Stimulated activated CD8-positive, alpha-beta memory T cell treated with anti-CD3 and anti-CD28 coated beads, Interleukin-7, amount 100 ng/mL, for 48 hours (primary cell): ENCODE results near the gene SLC25A48.
A peak's percentile ranks its signal among the peaks of the same experiment; 100 is the strongest.

Experiments
- DNase-seq, 2 donors: peaks; one replicate each; pipeline ENCODE4 v3.0.0-alpha.2; 2020; ENCODE audit warnings: low read depth in 1 of 2; ENCODE audit errors: extremely low read depth in 1 of 2

The SLC25A48 gene, protein sequence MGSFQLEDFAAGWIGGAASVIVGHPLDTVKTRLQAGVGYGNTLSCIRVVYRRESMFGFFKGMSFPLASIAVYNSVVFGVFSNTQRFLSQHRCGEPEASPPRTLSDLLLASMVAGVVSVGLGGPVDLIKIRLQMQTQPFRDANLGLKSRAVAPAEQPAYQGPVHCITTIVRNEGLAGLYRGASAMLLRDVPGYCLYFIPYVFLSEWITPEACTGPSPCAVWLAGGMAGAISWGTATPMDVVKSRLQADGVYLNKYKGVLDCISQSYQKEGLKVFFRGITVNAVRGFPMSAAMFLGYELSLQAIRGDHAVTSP

DNA sequence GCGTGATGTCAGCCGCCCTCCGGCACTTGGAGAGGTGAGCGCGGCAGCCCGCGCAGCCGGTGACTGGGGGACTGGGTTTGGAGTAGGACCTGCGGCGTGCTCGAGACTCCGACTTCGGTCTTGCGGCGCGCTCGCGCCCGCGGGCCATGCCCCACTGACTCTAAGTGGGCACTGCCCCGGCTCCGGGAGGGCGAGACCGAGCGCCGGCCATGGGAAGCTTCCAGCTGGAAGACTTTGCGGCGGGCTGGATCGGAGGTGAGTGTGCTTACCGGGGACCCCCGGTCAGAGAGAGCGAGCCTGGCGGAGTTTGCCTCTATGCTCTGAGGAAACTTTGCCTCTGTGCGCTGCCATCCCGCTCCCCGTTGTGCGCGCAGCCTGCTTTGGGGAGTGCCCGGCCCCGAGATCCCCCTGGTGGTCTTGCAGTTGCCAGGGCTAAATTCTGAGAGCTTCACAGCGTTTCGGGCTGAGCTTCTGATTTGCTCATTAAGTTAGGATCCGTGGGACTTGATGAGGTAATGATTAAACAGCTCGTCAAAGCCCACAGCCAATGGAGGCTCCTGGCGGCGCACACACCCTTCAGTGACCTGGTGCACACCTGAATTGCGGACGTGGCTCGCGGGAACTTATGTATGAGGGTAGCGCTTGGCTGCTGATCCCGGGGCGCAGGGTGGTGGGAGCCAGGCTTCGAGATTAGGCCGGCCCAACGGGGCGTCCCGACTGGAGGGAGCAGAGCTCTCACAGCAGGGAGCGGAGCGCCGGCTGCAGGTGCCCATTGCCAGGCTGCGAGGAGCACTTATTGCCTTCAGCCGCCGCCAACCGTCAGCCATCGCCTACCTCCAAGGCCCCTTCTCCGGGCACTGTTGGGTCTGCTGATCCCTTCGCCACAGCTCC, at the start of gene SLC25A48:
Gene SLC25A48 (plus strand): TSS at position 25 of the 891 bp plus-strand sequence. CDS start 185 bp downstream, at position 210.
- peak; percentile 16 to 23 for DNase-seq

DNA sequence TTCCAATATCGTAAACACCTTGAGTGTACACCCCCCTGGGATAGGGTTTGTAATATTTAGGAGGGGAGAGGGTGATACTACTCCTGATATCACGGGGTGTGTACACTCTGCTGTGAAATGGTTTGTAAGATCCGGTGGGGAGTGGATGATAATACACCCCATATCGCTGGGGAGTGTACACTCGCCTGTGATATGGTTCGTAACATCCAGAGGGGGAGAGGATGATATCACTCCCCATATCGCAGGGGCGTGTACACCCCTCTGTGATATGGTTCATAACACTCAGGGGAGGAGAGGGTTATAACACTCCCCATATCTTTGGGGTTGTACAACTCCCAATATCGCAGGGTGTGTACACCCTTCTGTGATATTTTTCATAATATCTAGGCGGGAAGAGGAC, 33.8 kb upstream of the SLC25A48 start:
- no peak for DNase-seq

DNA sequence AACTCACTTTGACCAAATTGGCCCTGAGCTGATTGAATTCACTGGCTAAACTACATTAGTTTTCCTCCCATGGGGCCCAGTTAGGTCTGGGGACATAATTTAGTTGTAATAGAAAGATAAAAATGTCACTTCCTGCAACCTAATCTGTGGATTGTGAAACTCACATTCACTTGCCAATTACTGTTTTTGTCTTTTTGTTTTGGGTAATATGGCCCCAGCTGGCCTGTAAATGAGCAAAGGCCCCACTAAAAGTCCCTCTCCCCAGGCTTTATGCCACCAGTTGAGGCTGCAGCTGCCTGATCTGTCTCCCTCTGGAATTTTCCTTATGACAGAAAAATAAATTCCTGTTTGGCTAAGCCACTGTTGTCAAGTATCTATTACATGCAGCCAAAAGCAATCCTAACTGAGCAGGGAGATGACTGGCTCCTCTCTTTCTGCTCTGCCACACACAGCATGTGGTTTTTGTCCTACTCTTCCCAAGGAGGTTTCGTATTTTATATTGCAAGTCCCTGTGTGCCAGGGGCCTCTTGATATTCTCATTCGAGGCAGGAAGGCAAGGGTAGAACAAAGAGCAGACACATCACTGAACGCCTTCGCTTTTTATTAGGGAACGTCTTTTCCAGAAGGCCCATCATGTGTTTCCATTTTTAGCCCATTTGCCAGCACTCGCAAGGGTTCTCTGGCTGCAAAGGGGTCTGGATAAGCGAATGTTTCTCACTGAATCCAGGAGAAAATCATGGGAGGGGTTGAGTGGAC, 24.1 kb upstream of the SLC25A48 start:
- no peak for DNase-seq

DNA sequence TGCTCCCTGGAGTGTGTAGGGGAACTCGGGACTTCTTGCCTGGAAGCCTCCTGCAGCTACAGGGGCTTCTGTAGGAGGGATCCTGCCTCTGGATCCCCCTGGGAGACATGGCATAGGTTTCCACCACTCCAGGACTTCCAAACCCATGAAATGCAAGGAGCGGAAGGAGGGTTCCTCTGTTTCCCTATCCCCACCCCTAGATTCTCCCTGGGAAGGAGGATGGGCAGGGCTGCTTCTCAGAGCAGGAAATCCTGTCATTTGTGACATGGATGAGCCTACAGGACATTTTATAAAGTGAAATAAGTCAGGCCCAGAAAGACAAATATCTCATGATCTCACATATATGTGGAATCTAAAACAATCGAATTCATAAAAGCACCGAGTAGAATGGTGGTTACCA, 23.5 kb upstream of the SLC25A48 start:
- DNase-seq = no peak

DNA sequence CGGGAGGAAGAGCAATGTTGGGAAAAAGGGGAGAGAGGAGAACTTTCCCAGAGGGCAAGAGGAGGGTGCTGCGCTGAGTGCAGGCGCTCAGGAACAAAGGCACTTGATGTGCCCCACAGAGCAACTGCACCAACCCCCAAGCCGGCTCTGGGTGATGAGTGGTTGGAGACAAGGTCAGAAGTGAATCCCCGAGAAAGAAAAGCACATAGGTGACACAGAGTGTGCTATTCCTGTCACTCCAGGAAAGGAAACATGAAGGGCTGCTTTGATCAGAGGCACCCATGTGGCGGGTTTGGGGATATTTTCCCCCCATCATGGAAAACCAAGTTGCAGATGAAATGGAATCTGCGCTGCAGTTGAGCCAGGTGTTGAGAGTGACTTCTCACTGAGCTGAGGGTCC, 20.7 kb upstream of the SLC25A48 start:
- no peak for DNase-seq

DNA sequence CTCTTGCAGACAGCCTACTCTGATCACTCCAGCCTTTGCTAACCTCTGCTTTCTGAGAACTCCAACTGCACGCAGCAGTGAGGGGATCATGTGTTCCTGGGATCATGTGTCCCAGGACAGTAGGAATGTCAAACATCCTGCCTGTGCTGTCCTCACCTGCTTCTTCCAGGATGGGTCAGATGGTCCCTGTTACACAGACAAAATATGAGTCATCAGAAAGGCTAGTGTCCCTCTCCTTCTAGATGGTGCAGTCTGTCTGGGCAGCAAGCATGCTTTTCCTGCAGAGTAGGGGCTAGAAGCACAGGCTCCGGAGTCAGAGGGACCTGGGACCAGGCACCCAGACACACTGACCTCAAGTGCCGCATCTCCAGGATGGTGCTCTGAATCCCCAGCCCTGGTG, 20.1 kb upstream of the SLC25A48 start:
- DNase-seq = no peak

DNA sequence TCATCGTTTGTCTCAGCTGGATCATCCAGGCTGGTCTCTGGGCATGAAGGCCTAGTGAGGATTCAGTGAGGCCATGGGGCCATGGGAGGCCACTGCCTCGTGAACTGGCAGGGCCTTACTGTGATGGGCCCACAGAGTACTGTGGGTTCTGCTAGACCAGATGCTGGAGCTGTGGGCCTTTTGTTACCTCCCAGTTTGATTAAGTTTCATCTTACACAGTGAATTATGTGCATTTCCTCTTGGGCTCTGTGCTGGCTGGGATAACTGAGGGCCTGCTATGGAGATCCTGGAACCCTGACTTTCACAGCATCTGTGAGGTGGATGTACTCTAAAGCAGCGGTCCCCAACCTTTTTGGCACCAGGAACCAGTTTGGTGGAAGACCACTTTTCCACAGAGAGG, 19.7 kb upstream of the SLC25A48 start:
- no peak for DNase-seq

DNA sequence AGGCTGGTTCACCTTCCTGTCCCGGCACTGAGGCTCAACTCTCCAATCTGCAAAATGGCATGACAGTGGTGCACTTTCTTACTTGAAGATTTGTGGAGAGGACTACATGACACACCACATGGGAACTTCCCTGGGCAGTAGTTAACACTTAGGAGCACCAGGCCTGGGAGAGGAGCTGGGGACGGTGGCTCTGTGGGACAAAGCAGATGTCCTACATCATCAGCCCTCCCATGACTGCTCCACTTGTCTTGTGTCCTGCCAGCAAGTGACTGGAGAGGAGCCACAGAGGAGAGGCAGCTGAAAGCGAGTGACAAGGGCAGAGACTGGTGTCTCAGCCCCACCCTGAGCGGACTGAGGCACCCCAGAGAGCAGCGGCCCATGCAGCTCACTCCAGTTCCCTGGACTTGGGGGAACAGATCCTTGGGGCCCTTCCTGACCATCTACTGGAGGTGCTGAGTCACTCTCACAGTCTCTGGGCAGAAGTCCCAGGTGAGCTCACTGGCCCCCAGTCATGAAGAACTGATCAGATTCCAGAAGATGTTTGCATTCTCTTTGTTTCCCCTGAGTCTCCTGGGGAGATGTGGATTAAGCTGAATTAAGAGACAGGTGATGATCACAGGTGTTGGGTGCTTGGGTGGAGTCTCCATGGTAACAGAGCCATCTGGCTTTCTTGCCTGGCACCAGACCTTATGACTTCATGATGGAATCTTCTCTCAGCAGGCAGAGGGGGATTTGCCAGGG, 13.2 kb upstream of the SLC25A48 start:
- DNase-seq = no peak

DNA sequence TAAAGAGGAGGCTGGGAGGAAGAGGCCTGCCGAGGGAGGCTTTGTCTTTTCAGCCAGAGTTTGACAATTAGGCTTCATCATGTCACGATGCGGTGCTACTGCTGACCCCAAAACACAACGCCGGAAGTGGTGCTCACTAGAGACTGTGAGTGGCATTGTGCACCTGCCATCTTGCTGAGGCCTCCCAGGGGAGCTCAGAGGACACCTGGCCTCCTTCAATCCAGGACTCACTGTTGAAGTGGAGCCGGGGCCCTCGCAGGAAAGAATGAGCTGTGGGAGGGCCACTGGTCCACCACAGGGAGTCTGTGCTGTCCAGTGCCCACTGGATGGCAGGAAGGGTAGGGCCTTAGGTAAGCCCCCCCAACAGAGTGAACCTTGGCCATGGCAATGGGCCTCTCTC, 12.7 kb upstream of the SLC25A48 start:
- DNase-seq = no peak

DNA sequence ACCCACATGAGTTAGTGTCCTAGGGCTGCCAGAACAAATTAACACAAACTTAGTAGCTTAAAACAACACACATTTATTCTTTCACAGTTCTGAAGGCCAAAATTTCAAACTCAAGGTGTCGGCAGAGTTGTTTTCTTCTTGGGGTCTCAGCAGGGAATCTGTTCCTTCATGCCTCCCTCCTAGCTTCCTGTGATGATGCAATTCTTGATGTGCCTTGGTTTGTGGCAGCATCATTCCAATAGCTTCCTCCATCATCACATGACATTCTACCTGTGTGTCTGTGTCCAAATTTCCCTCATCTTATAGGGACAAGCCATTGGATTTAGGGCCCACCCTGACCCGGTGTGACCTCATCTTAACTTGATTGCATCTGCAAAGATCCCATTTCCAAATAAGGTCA, 12.2 kb upstream of the SLC25A48 start:
- no peak for DNase-seq

DNA sequence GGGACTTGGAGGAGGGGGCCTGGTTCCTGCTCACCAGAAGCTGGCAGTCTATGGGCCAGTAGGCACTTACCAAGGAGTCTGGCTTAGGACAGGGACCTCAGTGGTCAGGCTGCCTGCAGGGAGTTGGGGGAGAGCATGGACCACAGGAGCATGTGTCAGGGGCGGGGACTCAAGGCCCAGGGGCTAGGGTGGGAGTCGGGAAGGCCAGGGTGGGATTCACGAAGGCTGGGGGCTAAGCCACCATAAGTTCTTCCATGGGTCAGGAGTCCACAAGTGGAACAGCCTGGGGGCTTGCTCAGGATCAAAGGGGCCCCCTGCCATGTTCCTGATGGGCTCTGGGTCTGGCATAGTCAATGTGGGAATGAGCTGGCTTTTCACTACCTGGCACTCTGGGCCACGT, 11.5 kb upstream of the SLC25A48 start:
- no peak for DNase-seq

DNA sequence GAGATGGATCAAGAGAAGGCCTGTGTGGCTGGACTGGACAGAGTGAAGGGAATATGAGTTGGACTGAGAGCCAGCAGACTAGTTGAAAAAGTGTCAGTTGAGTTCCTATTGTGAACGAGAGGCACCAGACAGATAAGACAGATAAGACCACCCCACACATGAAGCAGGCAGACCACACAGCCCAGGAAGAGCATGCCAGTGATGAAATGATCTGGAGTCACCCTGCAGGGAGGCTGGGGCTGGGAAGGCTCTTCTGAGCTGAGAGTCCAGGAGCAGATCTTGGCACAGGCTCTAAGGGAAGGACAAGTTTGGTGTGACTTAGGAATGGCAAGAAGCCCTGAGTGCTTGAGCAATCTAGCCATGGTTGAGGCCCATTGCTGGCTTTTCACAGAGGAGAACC, 10.6 kb upstream of the SLC25A48 start:
- DNase-seq = no peak

DNA sequence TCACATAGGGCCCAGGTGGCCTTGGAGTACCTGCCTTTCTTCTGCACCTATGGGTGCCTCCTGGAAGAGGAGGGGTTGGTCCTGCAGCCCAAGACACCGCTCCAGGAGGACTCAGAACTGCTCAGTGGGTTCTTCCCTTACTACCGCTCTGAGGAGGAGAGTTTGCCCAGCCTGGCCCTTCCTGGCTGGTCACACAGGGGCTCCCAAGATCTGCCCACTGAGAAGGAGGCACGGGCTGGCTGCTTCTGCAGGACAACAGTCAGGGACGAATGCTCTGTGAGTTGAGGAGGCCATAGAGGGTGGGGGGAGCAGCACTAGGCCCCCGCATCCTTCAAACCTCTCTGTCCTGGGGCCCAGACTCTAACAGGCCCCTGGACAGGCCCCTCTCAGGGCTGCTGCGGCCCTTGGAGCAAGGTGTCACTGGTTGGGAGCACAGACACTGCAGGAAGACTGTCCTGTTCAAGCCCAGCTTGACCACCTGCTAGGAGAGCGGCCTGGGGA, 9.9 kb upstream of the SLC25A48 start:
- DNase-seq = no peak

DNA sequence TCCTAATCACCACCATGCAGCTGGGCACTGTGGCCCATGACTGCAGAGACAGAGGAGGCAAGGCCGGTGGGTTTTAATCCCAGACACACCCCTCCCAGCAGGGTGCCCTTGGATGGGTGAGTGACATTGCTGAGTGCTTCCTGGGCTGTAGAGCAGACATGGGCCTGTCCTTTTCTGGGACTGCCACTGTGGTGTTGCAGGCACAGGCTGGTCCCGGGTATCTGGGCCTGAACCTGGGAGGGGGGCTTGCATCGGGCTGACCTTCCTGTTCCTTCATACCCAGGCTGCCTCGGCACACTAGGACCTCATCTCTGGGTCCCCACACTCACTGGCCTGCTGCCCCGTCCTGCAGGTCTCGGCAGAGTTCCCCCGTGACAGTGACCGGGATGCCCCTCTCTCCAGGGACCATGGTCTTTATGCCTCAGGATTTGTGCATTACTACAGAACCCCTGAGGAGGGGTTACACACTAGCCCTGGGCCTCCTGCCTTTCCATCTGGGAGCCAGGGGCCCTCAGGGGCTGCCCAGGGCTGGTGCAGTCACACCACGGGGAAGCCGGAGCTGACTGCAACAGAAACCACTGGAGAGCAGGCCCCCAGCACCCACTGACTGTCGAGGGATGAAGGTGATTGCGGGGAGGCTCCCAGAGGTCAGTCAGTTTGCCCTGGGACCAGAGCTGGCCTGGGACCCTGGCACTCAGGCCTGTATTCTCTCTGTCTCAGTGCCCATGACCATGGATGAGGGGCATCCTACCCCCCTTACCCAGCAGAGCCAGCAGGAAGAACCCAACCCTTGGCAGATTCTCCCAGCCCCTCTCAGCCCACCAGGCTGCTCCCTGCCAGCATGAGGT, 8.9 kb upstream of the SLC25A48 start:
- DNase-seq = no peak

DNA sequence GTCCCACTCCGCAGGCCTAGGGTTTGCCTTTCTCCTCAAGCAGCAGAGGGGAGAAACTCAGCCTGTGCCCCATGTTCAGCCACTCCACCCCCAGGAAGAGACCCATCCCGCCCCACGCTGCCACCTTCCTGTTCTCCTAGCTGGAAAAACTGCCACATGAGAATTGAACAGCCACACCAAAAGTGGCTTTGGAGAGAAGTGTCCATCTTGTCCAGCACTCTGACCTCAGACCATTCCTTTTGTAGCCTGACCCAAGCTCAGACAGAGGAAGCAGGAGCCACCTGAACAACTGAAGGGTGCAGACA, 8.3 kb upstream of the SLC25A48 start:
- no peak for DNase-seq

DNA sequence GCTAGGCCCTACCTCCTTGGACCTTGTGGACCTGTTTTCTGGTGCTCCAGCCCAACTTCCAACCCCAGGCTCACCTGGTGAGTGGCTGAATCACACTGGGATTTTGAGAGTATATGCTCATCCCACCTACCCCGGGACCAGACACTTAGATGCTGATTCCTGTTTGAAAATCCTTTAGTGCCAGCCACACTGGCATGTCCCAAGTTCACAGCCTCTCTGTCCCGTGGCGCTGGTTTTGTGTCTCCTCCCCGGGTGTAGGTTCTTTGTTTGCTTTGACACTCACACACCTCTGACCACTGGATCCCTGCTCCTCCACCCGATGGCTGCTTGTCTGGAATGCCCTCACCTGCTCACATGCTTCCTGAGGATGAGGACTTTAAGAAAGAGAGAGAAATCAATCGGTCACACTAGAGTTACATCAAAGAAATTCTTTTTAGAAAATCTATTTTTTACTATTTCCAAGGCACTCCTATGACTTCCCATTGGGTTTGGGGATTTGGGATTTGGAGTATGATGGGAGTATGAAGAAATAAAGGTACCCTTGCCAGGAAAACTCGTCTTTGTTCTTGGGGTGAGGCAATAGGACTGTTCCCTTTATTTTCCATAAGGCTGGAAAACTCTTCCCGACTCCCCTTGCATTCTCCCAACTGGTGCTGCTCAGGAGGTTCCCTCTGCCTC, 7.3 kb upstream of the SLC25A48 start:
- no peak for DNase-seq

DNA sequence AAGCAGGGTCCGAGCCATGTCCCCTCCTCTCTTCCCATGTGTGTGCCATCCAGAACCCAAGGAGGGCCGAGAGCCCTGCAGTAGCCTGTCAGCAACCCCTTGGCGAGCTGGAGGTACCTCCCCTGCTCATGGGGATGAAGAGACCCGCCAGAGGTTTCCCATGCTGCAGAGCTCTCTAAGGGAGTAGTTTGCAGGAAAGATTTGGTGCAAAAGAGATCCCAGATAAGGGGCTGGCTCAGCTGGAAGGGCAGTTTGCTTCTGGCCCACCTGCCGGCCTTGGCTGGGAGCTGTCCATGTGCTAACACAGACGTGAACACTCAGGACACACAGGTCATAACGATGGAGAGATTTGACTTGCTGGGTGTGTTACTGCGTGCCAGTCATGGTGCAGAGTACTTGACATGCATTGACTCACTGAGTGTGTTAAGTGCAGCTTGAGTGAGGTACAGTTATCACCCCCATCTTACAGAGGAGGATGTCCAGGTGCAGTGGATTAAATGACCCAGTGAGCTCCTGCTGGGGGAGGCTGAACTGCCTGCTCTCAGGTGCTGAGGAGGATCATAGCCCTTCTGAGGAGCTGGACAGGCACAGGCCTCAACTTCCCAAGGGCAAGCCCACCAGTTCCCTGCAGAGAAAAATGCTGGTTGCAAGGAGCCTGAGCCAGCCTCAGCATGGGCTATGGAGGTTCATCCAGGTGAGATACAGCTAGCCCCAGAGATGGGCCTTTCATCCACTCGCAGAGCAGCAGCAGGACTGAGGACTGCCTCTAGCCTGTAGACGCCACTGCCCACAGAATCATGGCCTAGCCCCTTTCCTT, 6.3 kb upstream of the SLC25A48 start:
- DNase-seq = no peak

DNA sequence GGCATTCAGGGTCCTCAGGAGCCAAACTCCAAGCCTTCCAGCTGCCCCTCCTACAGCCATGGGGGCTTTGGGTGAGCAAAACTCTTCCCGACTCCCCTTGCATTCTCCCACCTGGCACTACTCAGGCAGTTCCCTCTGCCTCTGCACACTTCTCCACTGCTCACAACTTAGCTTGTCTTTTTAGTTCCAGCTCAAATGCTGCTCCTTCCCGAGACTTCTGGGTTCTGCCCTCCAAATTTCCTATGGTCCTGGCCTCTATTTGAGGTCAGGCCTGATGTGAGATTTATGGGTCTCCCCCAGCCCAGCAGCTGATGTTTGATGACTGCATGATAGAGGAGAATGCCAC, 5.7 kb upstream of the SLC25A48 start:
- DNase-seq = no peak

DNA sequence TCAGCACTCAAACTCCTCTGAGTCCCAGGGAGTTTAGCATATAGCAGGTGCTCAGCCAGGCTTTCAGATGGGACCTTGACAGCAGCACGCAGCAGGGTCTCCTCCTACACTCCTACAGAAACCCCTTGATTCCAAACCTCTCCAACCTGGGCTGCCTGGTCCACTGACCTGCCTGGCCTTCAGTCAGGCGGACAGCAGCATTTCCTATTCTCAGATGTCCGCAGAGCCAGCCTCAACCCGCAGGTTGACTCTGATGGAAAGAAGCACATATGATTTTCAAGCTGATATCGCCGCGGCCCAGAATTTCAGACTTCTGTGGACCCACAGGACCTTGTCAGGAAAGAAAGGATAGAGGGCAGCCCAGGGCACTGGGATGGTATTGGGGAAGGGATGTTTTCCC, 5.3 kb upstream of the SLC25A48 start:
- DNase-seq = no peak
